Fibroblast of peridontal ligament (primary cell): ENCODE measurements around the gene NPTXR.

Source experiments
- DNase-seq: peaks from one replicate; pipeline ENCODE4 v3.0.0-alpha.2; 2010; ENCODE audit errors: extremely low read depth

NPTXR gene

GRCh38 chr22:38773363-38773946, 70.4 kb downstream of the NPTXR start:
- no peak for DNase-seq

- no peak for DNase-seq
Measured at GRCh38 chr22:38772623-38772873, 71.3 kb downstream of the NPTXR start.

DNA sequence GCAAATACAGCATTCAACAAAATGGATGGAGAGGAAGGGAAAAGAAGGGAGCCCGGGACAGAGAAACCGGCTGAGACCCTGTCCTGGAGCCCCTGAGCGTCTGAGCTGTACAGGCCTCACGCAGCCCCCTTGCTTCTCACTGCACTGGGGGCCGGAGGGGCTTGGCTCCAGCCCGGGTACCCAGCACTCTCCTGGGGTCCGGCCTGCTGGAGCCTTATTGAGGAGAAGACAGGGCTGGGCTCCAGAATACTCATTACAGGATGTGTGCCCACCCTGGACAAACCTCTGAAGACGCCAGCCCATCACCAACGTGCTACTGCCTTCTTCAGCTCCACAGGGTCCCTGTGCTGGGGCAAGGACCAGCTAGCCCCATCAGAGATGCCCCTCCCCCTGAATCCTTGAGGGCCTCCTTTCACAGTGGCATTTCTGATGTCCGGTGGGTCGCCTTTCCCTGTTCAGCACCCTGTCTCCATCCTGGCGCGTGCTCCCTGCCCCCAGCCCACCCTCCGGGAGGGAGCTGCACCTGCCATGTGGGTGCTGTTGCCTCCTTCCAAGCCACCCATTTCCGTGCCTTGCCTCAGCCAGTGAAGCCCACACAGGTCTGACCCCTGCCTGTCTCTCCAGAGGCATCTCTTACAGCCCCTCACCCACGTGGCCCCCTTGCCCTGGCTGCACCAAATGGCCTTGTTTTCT, 73.4 kb downstream of the NPTXR start:
- no peak for DNase-seq
